ENCODE measurements around the gene CCDC194. TPM values are rescaled to one million over a fixed set of nuclear protein-coding genes. Genes with fewer than 3 reads are reported as not detected.

The CCDC194 gene
- total RNA-seq, 4 donors from 2014 or later = not detected

DNA sequence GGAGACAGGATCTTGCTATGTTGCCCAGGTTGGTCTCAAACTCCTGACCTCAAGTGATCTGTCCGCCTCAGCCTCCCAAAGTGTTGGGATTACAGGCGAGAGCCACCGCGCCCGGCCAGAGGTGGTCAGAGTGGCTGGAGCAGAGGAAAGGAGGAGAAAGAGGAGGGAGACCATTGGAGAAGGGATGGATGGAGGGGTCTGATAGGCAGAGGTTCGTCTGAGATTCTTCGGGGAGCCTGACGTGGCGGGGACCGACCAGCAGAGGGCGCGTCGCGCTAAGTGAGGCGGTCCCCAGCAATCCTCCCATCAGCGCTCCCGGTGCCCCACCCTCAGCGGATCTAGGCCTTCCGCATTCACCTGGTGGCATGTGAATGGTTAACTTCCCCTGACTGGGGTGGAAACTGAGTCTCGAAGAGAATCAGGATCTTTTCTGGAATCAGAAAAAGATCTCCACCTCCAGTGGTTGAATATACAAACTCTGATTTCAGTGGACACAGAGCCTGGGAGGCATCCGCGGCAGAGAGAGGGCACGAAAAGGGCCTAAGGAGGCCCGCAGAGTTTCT lies 47.8 kb downstream of the CCDC194 start:
- 13 to 18% methylated on average over 24 of the region's 24 CpGs for WGBS, 2 donors
- TF ChIP-seq, protein P1, sequence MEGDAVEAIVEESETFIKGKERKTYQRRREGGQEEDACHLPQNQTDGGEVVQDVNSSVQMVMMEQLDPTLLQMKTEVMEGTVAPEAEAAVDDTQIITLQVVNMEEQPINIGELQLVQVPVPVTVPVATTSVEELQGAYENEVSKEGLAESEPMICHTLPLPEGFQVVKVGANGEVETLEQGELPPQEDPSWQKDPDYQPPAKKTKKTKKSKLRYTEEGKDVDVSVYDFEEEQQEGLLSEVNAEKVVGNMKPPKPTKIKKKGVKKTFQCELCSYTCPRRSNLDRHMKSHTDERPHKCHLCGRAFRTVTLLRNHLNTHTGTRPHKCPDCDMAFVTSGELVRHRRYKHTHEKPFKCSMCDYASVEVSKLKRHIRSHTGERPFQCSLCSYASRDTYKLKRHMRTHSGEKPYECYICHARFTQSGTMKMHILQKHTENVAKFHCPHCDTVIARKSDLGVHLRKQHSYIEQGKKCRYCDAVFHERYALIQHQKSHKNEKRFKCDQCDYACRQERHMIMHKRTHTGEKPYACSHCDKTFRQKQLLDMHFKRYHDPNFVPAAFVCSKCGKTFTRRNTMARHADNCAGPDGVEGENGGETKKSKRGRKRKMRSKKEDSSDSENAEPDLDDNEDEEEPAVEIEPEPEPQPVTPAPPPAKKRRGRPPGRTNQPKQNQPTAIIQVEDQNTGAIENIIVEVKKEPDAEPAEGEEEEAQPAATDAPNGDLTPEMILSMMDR (IDR thresholded peaks at IDR 0.05) = peak in 1 of 3 donors; percentile 86
- no peak for TF ChIP-seq POLR2A (IDR thresholded peaks at IDR 0.05)
- H3K4me3 ChIP-seq (ENCODE audit: low read depth, poor library complexity, severe bottlenecking) = no peak overlapping the region
- DNase-seq (ENCODE audit: low spot score in 2 of 2) = peak; percentile 68 to 96
- intact Hi-C loops (cut with DNase I; ENCODE audit: low total_unique reads) = no loop called here

DNA sequence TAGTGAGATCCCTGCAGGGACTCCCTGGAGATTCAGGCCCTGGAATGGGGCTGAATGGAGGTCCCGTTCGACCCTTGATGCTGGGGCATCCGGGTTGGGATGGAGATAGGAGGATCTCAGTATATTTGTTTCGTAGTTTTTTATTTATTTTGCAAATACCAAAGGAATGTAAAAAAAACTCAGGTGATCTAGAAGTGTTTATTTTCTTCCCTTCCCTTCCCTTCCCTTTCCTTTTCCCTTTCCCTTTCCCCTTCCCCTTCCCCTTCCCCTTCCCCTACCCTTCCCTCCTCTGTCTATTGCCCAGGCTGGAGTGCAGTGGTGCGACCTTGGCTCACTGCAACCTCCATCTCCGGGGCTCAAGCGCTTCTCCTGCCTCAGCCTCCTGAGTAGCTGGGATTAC lies 52.2 kb downstream of the CCDC194 start:
- 81 to 86% methylated on average over 7 of the region's 7 CpGs for WGBS, 2 donors
- H3K4me3 ChIP-seq (ENCODE audit: low read depth, poor library complexity, severe bottlenecking) = no peak overlapping the region
- no peak for DNase-seq (ENCODE audit: low spot score in 2 of 2)
- no peak for TF ChIP-seq POLR2A (IDR thresholded peaks at IDR 0.05)
- intact Hi-C loops (cut with DNase I; ENCODE audit: low total_unique reads) = no loop called here

DNA sequence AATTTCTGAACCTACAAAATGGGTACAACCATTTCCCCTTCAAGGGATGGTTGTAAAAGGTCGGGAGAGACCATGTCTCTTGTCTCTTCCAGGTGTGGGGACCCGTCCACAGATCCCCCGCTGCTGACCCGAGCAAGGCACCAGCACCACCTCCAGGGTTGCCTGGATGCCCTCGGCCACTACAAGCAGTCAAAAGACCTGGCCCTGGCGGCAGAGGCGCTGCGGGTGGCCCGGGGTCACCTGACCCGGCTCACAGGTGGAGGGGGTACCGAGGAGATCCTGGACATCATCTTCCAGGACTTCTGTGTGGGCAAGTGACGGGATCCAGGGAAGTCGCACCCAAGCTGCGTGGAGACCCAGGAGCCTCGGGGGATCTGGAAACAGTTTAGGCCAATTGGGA lies 52.6 kb downstream of the CCDC194 start:
- H3K4me3 ChIP-seq (ENCODE audit: low read depth, poor library complexity, severe bottlenecking) = no peak overlapping the region
- TF ChIP-seq, protein P1 (IDR thresholded peaks at IDR 0.05) = no peak
- no peak for TF ChIP-seq POLR2A (IDR thresholded peaks at IDR 0.05)
- no peak for DNase-seq (ENCODE audit: low spot score in 2 of 2)
- 86 to 92% methylated on average over 9 to 14 of the region's 15 CpGs for WGBS, 2 donors
- intact Hi-C loops (cut with DNase I; ENCODE audit: low total_unique reads) = no loop called here

DNA sequence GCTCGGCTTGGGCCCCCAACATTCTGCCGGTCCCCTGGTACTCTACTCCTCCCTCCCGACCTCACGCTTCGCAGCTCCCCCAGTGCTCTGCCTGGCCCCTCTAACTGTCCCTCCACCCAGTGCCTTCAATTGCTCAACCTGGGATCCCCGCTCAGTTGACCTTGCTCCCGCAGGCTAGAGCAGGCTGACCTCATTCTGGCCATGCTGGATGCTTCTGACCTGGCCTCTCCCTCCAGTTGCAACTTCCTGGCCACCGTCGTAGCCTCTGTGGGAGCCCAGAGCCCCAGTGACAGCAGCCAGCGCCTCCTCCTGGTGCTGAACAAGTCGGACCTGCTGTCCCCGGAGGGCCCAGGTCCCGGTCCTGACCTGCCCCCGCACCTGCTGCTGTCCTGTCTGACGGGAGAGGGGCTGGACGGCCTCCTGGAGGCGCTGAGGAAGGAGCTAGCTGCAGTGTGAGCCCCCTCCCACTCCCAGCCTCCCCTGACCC lies 53.1 kb downstream of the CCDC194 start:
- no peak overlapping the region for H3K4me3 ChIP-seq (ENCODE audit: low read depth, poor library complexity, severe bottlenecking)
- intact Hi-C loops (cut with DNase I; ENCODE audit: low total_unique reads) = no loop called here
- no peak for DNase-seq (ENCODE audit: low spot score in 2 of 2)
- TF ChIP-seq, protein P1 (IDR thresholded peaks at IDR 0.05) = no peak
- WGBS, 2 donors = 68 to 81% methylated on average over 17 of the region's 17 CpGs

Other genes starting within 250 kb of the CCDC194 start
- 10 to 100 TPM; 16.6 to 25.5 (median 23.8) TPM for gene USE1, start 178.8 kb downstream of the CCDC194 start, total RNA-seq
- gene OCEL1, start 168.0 kb downstream of the CCDC194 start, total RNA-seq = 1 to 10 TPM; 2.6 to 7.9 (median 4.0) TPM
- 100 to 1,000 TPM in 1 of 4 donors, 10 to 100 TPM in 3; 57.2 to 119 (median 83.6) TPM for gene NR2F6, start 148.3 kb downstream of the CCDC194 start, total RNA-seq
- 1 to 10 TPM in 3 of 4 donors, under 1 TPM in 1; 0.80 to 3.0 (median 2.0) TPM for gene USHBP1, start 129.5 kb downstream of the CCDC194 start, total RNA-seq
- 10 to 100 TPM; 48.3 to 61.2 (median 59.6) TPM for gene BABAM1, start 126.8 kb downstream of the CCDC194 start, total RNA-seq
- 1 to 10 TPM in 1 of 4 donors, under 1 TPM in 3; 0.07 to 1.1 (median 0.36) TPM for gene ANKLE1, start 112.3 kb downstream of the CCDC194 start, total RNA-seq
- gene ABHD8, start 90.8 kb downstream of the CCDC194 start, total RNA-seq = 10 to 100 TPM; 20.2 to 34.9 (median 27.7) TPM
- 100 to 1,000 TPM in 3 of 4 donors, 10 to 100 TPM in 1; 88.4 to 228 (median 131) TPM for gene MRPL34, start 88.3 kb downstream of the CCDC194 start, total RNA-seq
- gene DDA1, start 84.6 kb downstream of the CCDC194 start, total RNA-seq = 10 to 100 TPM; 16.4 to 30.7 (median 26.3) TPM
- gene ANO8, start 59.3 kb downstream of the CCDC194 start, total RNA-seq = 10 to 100 TPM; 31.1 to 56.8 (median 46.9) TPM
- gene GTPBP3, start 56.6 kb downstream of the CCDC194 start, total RNA-seq = 10 to 100 TPM; 30.6 to 36.8 (median 35.0) TPM
- 10 to 100 TPM; 11.7 to 96.5 (median 50.2) TPM for gene PLVAP, start 16.9 kb downstream of the CCDC194 start, total RNA-seq
- 10 to 100 TPM in 3 of 4 donors, 1 to 10 TPM in 1; 9.4 to 15.9 (median 12.5) TPM for gene BST2, start 11.4 kb upstream of the CCDC194 start, total RNA-seq
- gene MVB12A, start 25.9 kb upstream of the CCDC194 start, total RNA-seq = 10 to 100 TPM; 66.8 to 86.4 (median 75.6) TPM
- gene TMEM221, start 54.5 kb upstream of the CCDC194 start, total RNA-seq = 1 to 10 TPM in 1 of 4 donors, under 1 TPM in 2, not detected in 1; 0.42 to 1.3 (median 0.61) TPM
- not detected for gene NXNL1, start 66.7 kb upstream of the CCDC194 start, total RNA-seq
- gene SLC27A1, start 76.3 kb upstream of the CCDC194 start, total RNA-seq = 10 to 100 TPM; 30.6 to 58.2 (median 43.6) TPM
- 100 to 1,000 TPM; 107 to 130 (median 117) TPM for gene PGLS, start 117.5 kb upstream of the CCDC194 start, total RNA-seq
- 10 to 100 TPM; 46.8 to 59.3 (median 53.3) TPM for gene COLGALT1, start 161.5 kb upstream of the CCDC194 start, total RNA-seq

All from lower leg skin (tissue), 4 donors.